MG63 (cell line): Measurements from ENCODE around the gene GADD45GIP1. TPM values are rescaled to one million over a fixed set of nuclear protein-coding genes. Genes with fewer than 3 reads are reported as not detected.
"Not testable (repeated sequence)": the region's sequence is repeated elsewhere in the genome, so short reads cannot be mapped to it uniquely, and the experiment has no call there.

Experiments
- DNase-seq: peaks from one replicate; pipeline ENCODE4 v3.0.0-alpha.2; 2020
- H3K27me3 ChIP-seq: fragments of 250-450 bp; sonication (Bioruptor Pico); 2 replicates; pipeline ENCODE4 v1.5.1; 2020; ENCODE audit warnings: mild to moderate bottlenecking, moderate library complexity
- H3K36me3 ChIP-seq: fragments of 250-450 bp; sonication (Bioruptor Pico); 2 replicates; pipeline ENCODE4 v1.5.1; 2020; ENCODE audit warnings: mild to moderate bottlenecking, moderate library complexity
- H3K4me3 ChIP-seq: fragments of 250-450 bp; sonication (Bioruptor Pico); 2 replicates; pipeline ENCODE4 v1.5.1; 2020; ENCODE audit warnings: mild to moderate bottlenecking, moderate library complexity
- H3K9me3 ChIP-seq: fragments of 250-450 bp; sonication (Bioruptor Pico); 2 replicates; pipeline ENCODE4 v1.5.1; 2020; ENCODE audit warnings: mild to moderate bottlenecking, moderate library complexity
- total RNA-seq: library from RNA; depleted of rRNA; stranded (reverse); fragments of >200 nt; shearing (Covaris generic); gene quantifications from 2 replicates; pipeline ENCODE4 v1.2.3, GENCODE V29; 2014; ENCODE audit warnings: low replicate concordance

Gene GADD45GIP1
- total RNA-seq, 1 experiment from 2014 or later, result 225 TPM

GRCh38 chr19:12937927-12938778 is 18.9 kb downstream of the GADD45GIP1 start, which contains the start of gene CALR:
Gene CALR (plus strand): TSS chr19:12938609. CDS start chr19:12938680, 71 bp downstream.
- H3K36me3 ChIP-seq, result peaks cover 48% of the 10 kb centered on the region
- DNase-seq, result peak; percentile 100
- peak within 1 kb of the TSS; percentile 95 for H3K4me3 ChIP-seq
- no peaks in the 10 kb centered on the region for H3K9me3 ChIP-seq
- no peaks in the 10 kb centered on the region for H3K27me3 ChIP-seq

GRCh38 chr19:12937093-12937926 is 19.7 kb downstream of the GADD45GIP1 start:
- DNase-seq, result peak; percentile 47
- H3K27me3 ChIP-seq, result no peaks in the 10 kb centered on the region
- peaks cover 41% of the 10 kb centered on the region for H3K36me3 ChIP-seq
- no peaks in the 10 kb centered on the region for H3K9me3 ChIP-seq
- H3K4me3 ChIP-seq, result peak overlapping the region; percentile 95

- peaks cover 37% of the 10 kb centered on the region for H3K36me3 ChIP-seq
- H3K27me3 ChIP-seq, result no peaks in the 10 kb centered on the region
- H3K9me3 ChIP-seq, result no peaks in the 10 kb centered on the region
- no peak for DNase-seq
- no peak overlapping the region for H3K4me3 ChIP-seq
Observed at GRCh38 chr19:12936582-12936981, 20.4 kb downstream of the GADD45GIP1 start.

- H3K27me3 ChIP-seq, result no peaks in the 10 kb centered on the region
- peaks cover 37% of the 10 kb centered on the region for H3K36me3 ChIP-seq
- no peak for DNase-seq
- H3K4me3 ChIP-seq, result no peak overlapping the region
- no peaks in the 10 kb centered on the region for H3K9me3 ChIP-seq
Observed at GRCh38 chr19:12935071-12935470, 22.0 kb downstream of the GADD45GIP1 start.

GRCh38 chr19:12933287-12934072 is 23.5 kb downstream of the GADD45GIP1 start, which contains the start of gene FARSA:
Gene FARSA (minus strand): TSS chr19:12933711. CDS start chr19:12933696, 15 bp downstream.
- Histone ChIP-seq H3K9me3 (no peaks in the 10 kb centered on the region), H3K27me3 (no peaks in the 10 kb centered on the region), H3K36me3 (peaks cover 37% of the 10 kb centered on the region), H3K4me3 (peak within 1 kb of the TSS; percentile 98)
- peak; percentile 99 for DNase-seq

GRCh38 chr19:12932392-12933286 is 24.4 kb downstream of the GADD45GIP1 start:
- Histone ChIP-seq H3K4me3 (peak overlapping the region; percentile 98), H3K27me3 (no peaks in the 10 kb centered on the region), H3K9me3 (no peaks in the 10 kb centered on the region), H3K36me3 (peaks cover 43% of the 10 kb centered on the region)
- no peak for DNase-seq

GRCh38 chr19:12930002-12930645 is 26.9 kb downstream of the GADD45GIP1 start:
- H3K4me3 ChIP-seq, result no peak overlapping the region
- H3K27me3 ChIP-seq, result no peaks in the 10 kb centered on the region
- peaks cover 66% of the 10 kb centered on the region for H3K36me3 ChIP-seq
- H3K9me3 ChIP-seq, result no peaks in the 10 kb centered on the region
- no peak for DNase-seq

- no peaks in the 10 kb centered on the region for H3K27me3 ChIP-seq
- peaks cover 81% of the 10 kb centered on the region for H3K36me3 ChIP-seq
- no peaks in the 10 kb centered on the region for H3K9me3 ChIP-seq
- H3K4me3 ChIP-seq, result no peak overlapping the region
- no peak for DNase-seq
Observed at GRCh38 chr19:12924621-12925310, 32.3 kb downstream of the GADD45GIP1 start.

- DNase-seq, result no peak
- Histone ChIP-seq H3K9me3 (no peaks in the 10 kb centered on the region; the same call in 1 of the 2 replicates), H3K27me3 (no peaks in the 10 kb centered on the region), H3K4me3 (no peak overlapping the region), H3K36me3 (peaks cover 63% of the 10 kb centered on the region)
Observed at GRCh38 chr19:12922959-12923358, 34.1 kb downstream of the GADD45GIP1 start.

GRCh38 chr19:12921047-12921446 is 36.0 kb downstream of the GADD45GIP1 start:
- DNase-seq, result no peak
- no peak overlapping the region for H3K4me3 ChIP-seq
- H3K36me3 ChIP-seq, result peaks cover 48% of the 10 kb centered on the region
- no peaks in the 10 kb centered on the region; the same call in 1 of the 2 replicates for H3K9me3 ChIP-seq
- no peaks in the 10 kb centered on the region for H3K27me3 ChIP-seq

- H3K27me3 ChIP-seq, result no peaks in the 10 kb centered on the region
- no peaks in the 10 kb centered on the region; the same call in 1 of the 2 replicates for H3K9me3 ChIP-seq
- DNase-seq, result no peak
- H3K36me3 ChIP-seq, result peaks cover 20% of the 10 kb centered on the region
- no peak overlapping the region for H3K4me3 ChIP-seq
Observed at GRCh38 chr19:12918253-12918652, 38.8 kb downstream of the GADD45GIP1 start.

GRCh38 chr19:12915860-12916259 is 41.2 kb downstream of the GADD45GIP1 start:
- not testable (repeated sequence) for H3K4me3 ChIP-seq, H3K36me3 ChIP-seq, H3K9me3 ChIP-seq, DNase-seq, H3K27me3 ChIP-seq

GRCh38 chr19:12913851-12914690 is 43.0 kb downstream of the GADD45GIP1 start:
- H3K27me3 ChIP-seq, result 0 out of 2 replicates have a peak, but pooled peaks cover 3% of the 10 kb centered on the region
- H3K9me3 ChIP-seq, result no peaks in the 10 kb centered on the region; the same call in 1 of the 2 replicates
- no peaks in the 10 kb centered on the region for H3K36me3 ChIP-seq
- H3K4me3 ChIP-seq, result no peak overlapping the region
- DNase-seq, result no peak
